NB4 (cell line): Measurements from ENCODE around the gene CTXN1.
"Not testable (repeated sequence)": the region's sequence is repeated elsewhere in the genome, so short reads cannot be mapped to it uniquely, and the experiment has no call there.

Experiments used
- DNase-seq: peaks from one replicate; pipeline ENCODE4 v3.0.0; 2010; ENCODE audit warnings: low read depth
- H3K4me3 ChIP-seq: one replicate; pipeline ENCODE4 v1.5.1; 2011; ENCODE audit warnings: mild to moderate bottlenecking, low read depth, low read length, moderate library complexity
- CTCF ChIP-seq: IDR thresholded peaks from one replicate; pipeline ENCODE4 v1.5.1; 2012; ENCODE audit warnings: low read depth, low read length
- MAX ChIP-seq: IDR thresholded peaks from 2 replicates; pipeline ENCODE4 v1.6.1; 2011; ENCODE audit warnings: low read depth, low read length
- MYC ChIP-seq: IDR thresholded peaks from 2 replicates; pipeline ENCODE4 v1.6.1; 2011; ENCODE audit warnings: low read depth, low read length
- POLR2A ChIP-seq: IDR thresholded peaks from 2 replicates; pipeline ENCODE4 v1.6.1; 2011; ENCODE audit warnings: mild to moderate bottlenecking; ENCODE audit not compliant: insufficient read length; ENCODE audit errors: extremely low read depth

CTXN1 gene

GRCh38 chr19:7894612-7895309 lies 31.2 kb downstream of the CTXN1 start:
- no peak for TF ChIP-seq MAX
- TF ChIP-seq POLR2A, result no peak
- TF ChIP-seq CTCF, result no peak
- TF ChIP-seq MYC, result no peak
- no peak for DNase-seq
- H3K4me3 ChIP-seq, result no peak overlapping the region

DNA sequence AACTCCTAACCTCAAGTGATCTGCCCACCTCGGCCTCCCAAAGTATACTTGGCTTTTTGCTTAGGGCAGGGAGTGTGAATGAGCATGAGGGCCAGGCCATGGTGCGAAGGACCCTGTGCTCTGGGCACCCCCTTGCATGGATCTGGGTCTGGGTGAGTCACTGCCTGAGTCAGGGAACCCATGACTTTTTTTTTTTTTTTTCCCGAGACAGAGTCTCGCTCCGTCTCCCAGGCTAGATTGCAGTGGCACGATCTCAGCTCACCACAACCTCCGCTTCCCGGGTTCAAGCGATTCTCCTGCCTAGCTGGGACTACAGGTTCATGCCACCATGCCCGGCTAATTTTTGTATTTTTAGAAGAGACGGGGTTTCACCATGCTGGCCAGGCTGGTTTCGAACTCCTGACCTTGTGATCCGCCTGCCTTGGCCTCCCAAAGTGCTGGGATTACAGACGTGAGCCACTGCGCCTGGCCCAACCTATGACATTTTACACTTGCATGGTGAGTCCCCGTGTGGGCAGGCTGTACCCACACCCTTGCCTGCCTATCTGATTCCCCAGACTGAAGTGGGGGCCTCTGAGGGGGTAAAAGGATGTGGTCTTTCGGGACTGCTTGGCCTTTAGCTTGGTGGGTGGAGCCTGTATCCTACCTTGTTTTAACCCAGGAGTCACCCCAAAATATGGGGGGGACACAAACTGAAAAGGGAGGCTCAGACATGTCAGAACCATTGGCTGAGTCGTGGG lies 32.4 kb downstream of the CTXN1 start:
- not testable (repeated sequence) for DNase-seq, H3K4me3 ChIP-seq

DNA sequence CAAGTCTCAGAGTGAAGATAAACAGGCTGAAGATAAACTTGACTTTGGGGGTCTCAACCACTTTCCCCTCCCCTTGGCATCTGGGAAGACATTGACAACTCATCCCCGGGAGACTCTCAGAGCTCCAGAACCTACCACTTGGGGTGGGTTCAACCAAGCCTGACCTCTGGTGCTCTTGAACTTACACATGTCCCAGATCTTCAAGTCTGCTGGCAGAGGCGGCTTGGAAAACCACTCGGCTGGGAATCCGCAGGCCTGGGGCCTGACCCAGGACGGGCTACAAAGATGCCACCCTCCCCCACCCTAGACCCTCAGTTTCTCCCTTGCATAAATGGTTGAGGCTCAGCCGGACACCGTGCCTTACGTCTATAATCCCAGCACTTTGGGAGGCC lies 37.1 kb downstream of the CTXN1 start:
- no peak for TF ChIP-seq MYC
- TF ChIP-seq MAX, result no peak
- TF ChIP-seq CTCF, result no peak
- TF ChIP-seq POLR2A, result no peak
- DNase-seq, result no peak
- H3K4me3 ChIP-seq, result no peak overlapping the region

GRCh38 chr19:7888145-7888825 lies 37.6 kb downstream of the CTXN1 start, which contains the start of gene LRRC8E:
TSS of gene LRRC8E (plus strand) at chr19:7888510. CDS start at chr19:7895604, 7,094 bp downstream.
- DNase-seq, result peak; percentile 52
- no peak for TF ChIP-seq MAX
- H3K4me3 ChIP-seq, result no peak within 1 kb of the TSS

DNA sequence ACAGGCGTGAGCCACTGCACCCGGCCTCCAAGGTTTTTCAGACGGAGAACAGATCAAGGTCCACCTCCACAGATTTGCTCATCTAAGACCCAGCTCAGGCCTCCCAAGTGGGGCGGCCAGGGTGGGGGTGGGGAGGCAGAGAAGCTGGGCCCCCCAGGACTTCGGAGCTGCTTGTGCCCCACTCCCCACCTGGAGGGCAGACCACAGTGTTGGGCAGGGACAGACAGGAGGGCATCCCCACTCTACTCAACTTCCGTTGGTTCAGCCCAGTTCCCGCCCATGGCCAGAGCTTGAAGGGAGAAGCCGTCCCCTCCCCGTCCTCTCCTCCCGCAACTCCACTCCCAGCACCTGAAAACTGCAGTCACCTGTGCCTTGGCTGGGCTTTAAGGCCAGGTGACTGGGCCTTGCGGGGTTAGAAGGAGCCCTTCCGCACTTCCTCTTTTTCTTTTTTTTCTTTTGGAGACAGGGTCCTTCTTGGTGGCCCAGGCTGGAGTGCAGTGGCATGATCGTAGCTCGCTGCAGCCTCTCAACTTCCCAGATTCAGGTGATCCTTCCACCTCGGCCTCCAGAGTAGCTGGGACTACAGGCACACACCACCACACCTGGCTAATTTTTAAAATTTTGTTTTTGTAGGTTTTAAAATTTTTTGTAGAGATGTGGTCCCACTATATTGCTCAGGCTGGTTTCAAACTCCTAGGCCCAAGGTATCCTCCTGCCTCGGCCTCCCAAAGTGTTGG lies 38.4 kb downstream of the CTXN1 start:
- TF ChIP-seq MAX, result no peak
- TF ChIP-seq MYC, result no peak
- no peak overlapping the region for H3K4me3 ChIP-seq
- DNase-seq, result no peak

DNA sequence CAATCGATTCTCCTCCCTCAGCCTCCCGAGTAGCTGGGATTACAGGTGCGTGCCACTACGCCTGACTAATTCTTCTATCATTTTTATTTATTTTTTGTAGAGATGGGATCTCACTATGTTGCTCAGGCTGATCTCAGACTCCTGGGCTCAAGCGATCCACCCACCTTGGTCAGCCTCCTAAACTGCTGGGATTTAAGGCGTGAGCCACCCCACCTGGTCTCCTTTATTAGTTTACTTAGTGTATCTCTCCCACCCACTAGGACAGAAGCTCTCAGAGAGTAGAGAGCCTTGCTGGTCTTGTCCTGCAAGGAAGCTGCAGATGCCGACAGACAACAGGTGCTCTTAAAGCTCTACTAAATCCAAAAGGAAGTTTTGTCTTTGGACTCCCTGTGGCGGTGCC lies 40.1 kb downstream of the CTXN1 start:
- no peak overlapping the region for H3K4me3 ChIP-seq
- TF ChIP-seq CTCF (no peak), MYC (no peak), MAX (no peak), POLR2A (no peak)
- no peak for DNase-seq
